Measurements from ENCODE around the gene CEL.
A peak's percentile ranks its signal among the peaks of the same experiment; 100 is the strongest.
"Not testable (repeated sequence)": the region's sequence is repeated elsewhere in the genome, so short reads cannot be mapped to it uniquely, and the experiment has no call there.

Gene CEL

DNA sequence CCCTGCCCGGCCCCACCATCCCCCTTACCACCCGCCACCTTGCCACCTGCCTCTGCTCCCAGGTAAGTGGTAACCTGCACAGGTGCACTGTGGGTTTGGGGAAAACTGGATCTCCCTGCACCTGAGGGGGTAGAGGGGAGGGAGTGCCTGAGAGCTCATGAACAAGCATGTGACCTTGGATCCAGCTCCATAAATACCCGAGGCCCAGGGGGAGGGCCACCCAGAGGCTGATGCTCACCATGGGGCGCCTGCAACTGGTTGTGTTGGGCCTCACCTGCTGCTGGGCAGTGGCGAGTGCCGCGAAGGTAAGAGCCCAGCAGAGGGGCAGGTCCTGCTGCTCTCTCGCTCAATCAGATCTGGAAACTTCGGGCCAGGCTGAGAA is at the start of gene CEL:
Gene CEL (plus strand): TSS at position 218 of the 382 bp plus-strand sequence. CDS start 22 bp downstream, at position 240.
- DNase-seq: not testable (repeated sequence)

DNA sequence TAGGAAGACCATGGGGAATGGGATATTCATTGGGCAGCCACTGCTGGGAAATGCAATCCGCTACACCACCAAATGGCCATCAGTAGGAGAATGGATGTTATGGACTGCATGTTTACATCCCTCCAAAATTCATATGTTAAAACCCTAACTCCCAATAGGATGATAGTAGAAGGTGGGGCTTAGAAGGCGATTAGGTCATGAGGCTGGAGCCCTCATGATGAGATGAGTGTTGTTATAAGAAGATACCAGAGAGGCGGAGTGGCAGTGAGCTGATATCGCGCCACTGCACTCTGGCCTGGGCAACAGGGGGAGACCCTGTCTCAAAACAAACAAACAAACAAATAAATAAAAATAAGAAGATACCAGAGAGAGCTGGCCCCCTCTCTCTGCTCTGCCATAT is 47.1 kb upstream of the CEL start:
- DNase-seq: no peak

DNA sequence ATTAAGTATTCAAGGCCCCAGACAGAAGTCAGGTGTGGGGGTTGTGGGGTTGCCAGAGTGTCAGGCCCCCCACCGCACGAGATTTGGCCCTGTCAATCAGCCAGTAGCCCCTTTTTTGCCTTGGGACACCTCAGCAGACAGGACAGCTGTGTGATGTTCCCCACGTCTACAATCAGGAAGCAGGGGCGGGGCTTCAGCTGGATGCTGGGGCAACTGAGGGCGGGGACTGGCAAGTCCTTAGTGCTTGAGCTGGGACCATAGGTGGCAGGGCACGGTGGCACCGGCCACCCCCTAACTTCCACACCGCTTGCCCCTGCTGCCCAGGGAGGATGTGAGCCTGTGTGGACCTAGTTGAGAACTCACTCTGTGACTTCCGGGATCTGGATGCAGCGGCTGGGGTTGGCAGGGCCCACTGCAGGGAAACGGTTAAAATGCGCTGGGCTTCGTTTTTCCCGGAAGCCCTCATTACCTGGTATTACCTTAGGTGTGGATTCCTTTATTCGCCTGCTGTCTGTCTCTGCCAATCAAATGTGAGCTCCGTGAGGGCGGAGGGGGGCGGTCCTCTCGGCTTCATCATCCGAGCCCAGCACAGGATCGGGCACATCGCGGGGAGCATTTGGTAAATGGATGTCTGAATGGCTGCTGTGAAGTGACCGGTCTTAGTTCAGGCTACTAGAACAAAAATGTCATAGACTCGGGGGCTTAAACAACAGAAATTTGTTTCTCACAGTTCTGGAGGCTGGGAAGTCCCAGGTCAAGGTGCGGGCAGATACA is 38.5 kb upstream of the CEL start:
- DNase-seq: no peak

DNA sequence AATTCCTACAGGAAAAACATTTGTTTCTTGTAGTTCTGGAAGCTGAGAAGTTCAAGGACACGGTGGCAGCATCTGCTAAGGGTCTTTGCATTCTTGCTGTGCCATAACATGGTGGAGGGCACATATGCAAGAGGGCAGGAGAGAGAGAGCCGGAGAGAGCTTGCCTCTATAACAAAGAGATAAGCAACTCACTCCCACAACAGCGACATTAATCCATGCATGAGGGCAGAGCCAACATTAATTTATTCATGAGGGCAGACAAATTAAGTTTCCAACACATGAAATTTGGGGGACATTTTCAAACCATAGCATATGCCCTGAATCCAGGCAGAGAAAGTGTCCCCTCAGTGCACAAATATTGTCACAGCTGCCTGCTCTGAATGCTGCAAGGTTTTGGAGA is 35.4 kb upstream of the CEL start:
- DNase-seq: no peak

DNA sequence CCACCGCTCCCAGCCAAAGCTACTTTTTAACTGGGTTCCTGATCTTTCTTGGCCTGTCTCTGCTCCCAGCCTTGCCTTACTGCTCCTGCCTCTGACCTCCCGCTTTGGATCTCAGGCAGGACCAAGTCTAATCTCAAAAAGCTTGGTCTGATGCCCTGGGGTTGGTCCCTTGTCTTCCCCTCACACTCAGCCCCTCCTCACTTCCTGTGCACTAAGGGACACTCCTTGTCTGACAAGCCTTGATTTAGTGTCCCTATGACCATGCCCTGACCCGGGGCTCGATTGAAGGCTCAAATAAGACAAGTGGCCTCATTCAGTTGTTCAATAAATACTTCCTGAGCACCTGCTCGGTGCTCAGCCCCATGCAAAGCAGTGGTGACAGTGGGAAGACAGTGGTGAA is 34.6 kb upstream of the CEL start:
- no peak for DNase-seq

DNA sequence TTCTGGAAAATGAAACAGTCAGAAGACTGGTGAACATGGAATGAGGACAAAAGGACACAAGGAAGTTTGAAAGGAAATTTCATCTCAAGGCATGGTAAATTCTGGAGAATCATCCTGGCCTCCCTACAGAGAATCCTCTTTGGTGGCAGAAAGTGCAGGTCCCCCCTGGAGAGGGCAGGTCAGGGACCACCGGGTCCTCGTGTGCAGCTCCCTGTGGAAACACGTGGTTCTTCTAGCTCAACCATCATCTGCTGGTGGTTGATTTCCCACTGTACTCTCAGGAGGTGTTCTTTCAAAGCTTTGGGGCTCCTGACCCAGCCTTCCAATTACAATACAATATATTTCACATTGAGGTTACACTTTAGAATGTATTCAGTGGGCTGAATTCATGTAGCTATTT is 33.6 kb upstream of the CEL start:
- DNase-seq: no peak

DNA sequence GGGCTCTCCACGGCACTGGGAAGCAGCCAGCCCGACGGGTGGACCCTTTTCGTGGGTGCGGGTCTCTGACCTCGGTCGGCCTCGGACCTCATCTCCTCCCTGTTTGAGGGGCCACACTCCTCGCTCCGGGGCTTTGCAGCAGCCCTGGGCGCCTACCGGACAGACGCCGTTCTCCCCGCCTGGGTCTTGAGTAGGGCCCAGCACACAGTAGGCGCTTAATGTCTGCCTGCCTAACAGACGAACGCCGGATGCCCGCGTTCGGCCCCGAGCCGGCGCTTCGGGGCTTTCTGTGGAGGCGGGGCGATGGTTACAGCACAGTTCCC is 31.8 kb upstream of the CEL start:
- DNase-seq: no peak

DNA sequence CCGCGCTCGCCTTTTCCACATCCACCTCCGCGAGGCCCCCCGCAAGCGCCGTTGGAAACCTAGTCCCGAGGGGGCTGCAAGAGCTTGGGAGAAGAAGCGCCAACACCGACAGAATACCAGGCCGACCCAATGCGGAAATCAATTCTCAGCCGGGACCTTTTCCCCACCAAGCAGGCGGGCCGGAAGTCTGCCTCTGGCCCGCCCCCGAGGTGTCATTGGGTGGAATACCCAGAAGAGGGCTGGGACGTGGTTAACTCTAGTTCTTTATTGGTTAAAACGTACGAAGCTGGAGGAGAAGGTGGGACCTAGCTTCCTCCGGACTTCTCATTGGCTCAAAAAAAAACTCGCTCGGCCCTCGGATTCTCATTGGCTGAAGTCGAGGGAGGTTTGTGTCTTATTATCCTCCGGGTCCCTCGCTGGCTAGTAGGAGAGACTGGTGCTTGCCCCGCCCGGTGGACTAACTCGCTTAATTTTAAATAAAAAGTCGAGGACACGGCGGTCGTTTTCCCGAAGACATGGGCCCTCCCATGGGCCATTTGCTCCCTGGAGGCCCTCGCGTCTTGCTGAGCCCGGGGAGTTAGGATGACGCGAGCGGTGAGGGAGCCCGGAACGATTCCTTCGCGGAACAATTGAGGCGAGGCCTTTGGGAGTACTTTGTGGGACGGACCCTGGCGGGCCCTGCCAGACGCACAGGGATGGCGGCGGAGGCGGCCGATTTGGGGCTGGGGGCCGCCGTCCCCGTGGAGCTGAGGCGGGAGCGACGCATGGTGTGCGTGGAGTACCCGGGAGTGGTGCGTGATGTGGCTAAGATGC is 31.3 kb upstream of the CEL start, which contains the start of gene GTF3C5:
Gene GTF3C5 (plus strand): TSS at position 681 of the 813 bp plus-strand sequence. CDS start 15 bp downstream, at position 696.
- peak; percentile 88 for DNase-seq

DNA sequence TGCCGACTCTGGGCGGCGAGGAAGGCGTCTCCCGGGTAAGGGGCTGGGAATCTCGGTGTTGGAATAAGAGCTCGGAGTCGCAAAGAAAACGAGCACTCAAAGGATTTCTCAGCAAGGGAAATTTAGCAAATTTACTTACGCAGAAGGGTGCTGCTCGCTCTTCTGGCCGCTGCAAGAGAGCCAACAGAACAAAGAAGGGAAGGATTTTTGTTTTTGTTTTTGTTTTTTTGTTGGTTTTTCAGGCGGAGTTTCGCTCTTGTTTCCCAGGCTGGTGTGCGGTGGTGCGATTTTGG is 30.7 kb upstream of the CEL start:
- no peak for DNase-seq

DNA sequence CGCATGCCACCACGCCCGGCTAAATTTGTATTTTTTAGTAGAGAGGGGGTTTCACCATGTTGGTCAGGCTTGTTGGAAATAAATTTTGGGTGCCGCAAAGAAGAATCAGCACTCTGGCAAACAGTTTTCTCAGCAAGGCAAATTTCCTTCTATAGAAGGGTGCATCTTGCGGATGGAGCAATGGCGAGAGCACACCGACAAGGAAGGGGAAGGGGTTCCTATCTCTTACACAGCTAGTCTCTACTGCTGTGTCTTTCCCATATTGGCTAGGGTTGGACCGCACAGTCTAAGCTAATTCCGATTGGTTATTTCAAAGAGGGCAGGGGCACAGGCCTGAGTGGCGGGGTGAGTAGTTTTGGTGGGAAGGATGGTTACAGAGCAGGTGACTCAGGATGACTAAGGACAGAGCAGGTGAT is 30.3 kb upstream of the CEL start:
- no peak for DNase-seq

DNA sequence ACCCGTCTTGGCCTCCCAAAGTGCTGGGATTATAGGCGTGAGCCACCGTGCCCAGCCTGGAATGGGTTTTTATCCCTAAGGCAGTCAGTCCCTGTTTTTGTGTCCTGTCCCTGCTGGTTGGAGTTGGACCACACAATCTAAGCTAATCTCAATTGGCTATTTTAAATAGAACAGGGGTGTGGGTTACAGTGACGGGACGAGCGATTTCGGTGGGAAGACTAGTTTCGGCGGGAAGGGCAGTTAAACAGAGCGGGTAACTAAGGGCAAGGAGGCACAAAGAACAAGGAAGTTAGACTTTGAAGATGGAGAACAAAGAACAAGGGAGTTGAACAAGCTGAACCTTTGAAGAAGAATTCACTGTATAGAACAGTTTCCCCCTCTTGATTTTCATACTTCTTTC is 29.6 kb upstream of the CEL start:
- DNase-seq: no peak

DNA sequence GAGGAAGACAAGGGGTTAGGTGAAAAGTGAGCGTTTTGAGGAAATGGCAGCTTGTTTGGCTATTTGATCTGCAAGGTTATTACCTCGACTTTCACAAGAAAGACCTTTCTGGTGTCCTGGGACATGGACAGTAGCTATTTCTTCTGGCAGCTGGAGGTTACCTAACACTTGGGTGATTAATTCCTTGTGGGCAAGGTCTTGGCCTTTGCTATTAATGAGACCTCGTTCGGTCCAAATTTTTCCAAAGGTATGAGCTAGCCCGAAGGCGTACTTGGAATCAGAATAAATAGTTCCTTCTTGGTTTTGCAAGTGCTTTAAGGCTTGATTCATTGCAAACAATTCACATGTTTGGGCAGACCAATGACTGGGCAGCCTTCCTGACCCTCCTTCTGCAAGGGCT is 26.1 kb upstream of the CEL start:
- no peak for DNase-seq

DNA sequence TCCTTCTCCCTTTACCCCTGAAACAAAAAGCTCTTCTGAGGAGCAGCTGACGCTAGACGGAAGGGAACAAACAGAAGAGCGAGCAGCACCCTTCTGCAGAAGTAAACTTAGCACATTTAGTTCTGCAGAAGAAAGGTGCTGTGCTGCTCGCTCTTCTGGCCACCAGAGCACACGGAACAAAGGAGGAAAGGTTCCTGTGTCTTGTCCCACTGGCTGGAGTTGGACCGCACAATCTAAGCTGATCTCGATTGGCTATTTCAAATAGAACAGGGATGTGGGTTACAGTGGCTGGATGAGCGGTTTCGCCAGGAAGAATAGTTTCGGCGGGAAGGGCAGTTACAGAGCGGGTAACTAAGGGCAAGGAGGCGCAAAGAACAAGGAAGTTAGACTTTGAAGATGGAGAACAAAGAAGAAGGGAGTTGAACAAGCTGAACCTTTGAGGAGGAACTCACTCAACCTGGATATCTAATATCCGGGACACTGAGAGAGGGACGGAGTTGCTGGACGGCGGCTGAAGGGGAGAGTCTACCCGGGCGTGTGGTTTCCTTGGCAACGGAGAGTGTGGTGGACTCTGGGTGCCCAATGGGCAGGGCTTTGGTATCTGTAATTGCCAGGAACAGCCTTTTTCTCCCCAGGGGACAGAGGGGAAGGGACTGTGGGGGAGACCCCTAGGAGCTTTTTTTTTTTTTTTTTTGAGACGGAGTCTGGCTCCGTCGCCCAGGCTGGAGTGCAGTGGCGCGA is 23.8 kb upstream of the CEL start:
- DNase-seq: no peak

DNA sequence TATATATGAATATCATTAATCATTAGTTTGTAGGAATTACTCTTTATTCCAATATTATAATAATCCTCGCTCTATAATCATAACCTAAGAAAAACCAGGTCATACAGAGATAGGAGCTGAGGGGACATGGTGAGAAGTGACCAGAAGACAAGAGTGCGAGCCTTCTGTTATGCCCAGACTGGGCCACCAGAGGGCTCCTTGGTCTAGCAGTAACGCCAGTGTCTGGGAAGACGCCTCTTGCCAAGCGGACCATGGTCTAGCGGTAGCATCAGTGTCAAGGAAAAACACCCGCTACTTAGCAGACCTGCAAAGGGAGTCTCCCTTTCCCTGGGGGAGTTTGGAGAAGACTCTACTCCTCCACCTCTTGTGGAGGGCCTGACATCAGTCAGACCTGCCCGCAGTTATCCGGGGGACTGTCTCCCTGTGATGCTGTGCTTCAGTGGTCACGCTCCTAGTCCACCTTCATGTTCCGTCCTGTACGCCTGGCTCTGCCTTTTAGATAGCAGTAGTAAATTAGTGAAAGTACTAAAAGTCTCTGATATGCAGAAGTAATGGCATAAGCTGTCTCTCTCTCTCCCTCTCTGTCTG is 20.8 kb upstream of the CEL start:
- peak; percentile 45 for DNase-seq

DNA sequence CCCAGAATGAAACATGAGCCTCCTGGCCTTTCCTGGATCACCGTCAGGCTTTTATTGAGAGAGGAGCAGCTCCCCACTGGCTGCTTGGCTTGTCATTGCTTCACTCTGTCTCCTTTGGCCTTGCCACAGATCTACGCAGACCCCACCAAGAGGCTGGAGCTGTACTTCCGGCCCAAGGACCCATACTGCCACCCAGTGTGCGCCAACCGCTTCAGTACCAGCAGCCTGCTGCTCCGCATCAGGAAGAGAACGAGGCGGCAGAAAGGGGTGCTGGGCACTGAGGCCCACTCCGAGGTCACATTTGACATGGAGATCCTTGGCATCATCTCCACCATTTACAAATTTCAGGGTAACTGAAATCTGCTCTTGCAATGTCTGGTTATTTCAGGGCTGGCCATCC is 19.8 kb upstream of the CEL start:
- DNase-seq: no peak

DNA sequence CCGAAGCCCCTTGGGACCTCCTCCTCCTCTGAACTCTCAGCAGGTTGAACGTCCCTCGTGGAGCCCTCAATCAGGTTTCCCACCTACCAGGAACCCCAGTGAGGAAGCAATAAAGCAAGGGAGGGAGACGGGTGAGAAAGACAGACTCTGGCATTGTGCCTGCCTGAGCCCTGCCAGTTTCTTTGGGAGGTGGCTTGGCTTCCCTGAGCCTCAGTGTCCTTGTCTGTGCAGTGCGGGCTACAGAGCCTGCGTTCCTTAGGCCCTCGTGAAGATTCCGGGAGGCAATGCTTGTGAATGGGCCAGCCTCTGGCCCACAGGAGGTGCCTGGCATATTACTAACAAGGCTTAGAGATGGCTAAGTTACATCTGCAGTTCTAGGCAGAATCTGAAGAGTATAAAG is 19.1 kb upstream of the CEL start:
- DNase-seq: no peak

DNA sequence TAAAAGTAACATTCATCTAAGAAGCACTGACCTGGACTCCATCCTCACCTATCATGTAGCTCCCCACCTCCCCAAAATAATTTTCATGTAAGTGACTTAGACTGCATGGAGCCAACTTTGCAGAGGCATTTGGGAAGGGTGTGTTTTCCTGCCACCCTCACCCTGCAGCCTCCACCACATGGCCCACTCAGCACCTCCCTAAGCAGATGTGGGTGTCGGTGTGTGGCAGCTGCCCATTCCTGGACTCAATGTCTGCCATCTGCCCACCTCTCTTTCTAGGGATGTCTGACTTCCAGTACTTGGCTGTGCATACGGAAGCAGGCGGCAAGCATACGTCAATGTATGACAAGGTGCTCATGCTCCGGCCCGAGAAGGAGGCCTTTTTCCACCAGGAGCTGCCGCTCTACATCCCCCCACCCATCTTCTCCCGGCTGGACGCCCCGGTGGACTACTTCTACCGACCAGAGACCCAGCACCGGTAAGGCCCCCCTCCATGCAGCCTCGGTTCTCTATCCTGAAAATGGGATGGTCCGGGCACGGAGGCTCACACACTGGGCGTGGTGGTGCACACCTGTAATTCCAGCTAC is 18.2 kb upstream of the CEL start:
- DNase-seq: no peak

DNA sequence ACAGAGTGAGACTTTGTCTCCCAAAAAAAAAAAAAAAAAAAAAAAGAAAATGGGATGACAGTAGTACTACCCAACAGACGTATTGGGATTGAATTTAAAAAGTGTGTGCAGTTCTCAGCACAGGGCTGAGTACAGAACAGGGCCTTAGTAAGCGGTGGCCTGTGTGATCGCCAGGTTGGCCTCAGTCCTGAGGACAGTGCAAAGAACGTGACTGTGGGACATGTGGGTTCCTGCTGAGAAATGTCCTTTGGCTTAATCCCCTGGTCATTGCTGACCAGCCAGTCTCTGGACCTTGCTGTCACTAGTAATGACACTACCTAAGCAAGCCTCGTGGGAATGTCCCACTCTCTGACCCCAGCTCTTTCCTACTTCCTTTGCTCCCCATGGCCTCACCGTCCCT is 17.7 kb upstream of the CEL start:
- DNase-seq: no peak

DNA sequence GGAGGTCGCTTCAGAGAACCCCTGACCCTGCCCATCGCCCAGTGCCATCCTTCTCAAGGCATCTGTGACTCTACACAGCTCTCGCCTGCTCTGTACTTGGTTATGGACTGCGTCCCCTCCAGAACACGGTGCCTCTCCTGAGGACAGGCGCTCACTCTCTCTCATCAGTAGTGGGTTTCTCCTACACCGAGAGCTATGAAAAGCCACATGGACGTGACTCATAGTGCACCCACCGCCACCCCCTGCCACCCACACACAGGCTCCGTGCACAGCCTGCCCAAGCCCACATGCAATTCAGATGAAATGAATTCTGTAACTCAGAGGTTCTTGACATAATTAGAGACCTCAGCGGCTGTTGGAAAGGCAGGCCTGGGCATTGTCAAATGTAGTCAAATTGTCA is 17.1 kb upstream of the CEL start:
- DNase-seq: no peak

DNA sequence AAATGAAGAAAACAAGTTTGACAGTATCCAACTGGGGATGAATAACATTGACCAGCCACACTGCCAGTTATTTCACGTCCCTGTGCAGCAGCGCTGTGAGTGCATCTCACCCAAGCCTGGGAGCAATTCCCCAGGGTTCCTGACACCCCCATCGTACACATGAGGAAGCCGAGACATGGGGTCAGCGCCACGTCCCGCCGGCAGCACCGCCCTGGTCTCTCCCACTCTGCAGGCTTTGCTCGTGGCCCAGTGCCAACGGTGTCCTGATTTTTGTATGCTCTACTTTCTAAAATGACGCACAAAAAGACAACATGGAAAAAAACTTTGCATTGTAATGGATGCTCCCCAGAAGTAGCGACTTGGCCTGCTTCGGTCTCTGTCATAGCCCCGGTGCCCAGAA is 16.6 kb upstream of the CEL start:
- no peak for DNase-seq

DNA sequence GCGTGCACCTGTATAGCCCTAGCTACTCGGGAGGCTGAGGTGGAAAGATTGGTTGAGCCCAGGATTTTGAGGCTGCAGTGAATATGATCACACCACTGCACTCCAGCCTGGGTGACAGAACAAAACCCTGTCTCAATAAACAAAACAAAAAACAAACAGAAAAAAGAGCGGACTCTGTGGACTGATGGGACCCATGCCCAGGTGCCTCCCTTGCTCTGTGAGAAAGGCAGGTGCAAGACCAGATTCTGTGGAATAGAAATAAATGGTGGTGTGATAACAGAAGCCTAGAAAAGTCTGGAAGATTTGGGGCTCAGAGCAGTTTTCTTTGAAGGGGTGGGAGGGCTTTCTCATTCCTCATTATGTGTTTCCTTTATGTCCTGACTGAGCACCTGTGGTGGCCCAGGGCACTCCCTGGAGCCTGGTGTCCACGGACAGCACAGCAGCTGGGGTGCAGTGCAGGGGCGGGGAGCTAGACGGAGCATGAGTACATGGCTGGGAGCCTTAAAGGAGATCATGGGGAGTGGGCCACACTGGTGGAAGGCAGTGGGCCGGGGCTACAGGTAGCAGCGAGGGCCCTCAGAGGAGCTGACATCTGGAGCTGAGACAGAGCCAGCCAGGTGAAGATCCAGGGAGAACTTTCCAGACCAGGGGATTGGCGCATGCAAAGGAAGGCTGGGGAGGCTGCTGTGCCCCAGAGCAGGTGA is 15.4 kb upstream of the CEL start:
- DNase-seq: no peak

DNA sequence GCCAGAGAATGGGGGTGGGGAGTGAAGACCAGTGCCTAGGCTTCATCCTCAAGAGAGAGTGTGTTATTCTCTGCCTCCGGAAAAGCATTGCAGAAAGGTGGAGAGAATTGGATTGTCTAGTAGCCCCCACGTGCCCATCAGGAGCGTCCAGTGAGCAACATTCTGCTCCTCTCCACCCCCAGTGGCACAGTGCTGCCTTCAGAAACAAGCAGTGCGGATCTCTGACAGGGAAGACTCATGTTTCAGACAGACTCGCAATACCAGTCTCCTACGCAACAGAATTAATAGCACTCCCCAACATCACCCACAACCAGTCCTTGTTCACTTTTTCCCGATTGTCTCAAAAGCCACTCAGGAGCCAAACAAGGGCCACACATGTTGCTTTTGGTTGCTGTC is 14.9 kb upstream of the CEL start:
- no peak for DNase-seq

DNA sequence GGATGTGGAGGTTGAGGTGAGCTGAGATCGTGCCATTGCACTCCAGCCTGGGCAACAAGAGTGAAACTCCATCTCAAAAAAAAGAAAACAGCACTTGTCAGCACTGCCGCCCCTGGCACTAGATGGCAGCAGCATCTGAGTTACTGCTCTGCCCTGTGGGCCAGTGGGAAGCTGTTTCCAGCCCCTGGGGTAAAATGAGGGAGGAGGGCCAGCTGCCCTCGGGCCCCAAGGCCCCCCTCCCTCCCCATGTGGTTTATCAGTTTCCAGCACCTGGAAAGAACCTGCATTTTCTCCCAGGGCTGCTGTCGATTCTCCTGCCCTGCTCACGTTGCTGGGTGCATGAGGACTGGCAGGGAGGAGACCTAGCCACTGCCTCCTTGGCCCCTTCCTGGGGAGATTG is 13.2 kb upstream of the CEL start:
- DNase-seq: no peak

Measured in activated CD8-positive, alpha-beta memory T cell treated with anti-CD3 and anti-CD28 coated beads, Interleukin-2, amount 50 U/mL, for 4 hours (primary cell).